ENCODE data around the gene SMARCA4. TPM values are rescaled to one million over a fixed set of nuclear protein-coding genes. Genes with fewer than 3 reads are reported as not detected.
"Not testable (repeated sequence)": the region's sequence is repeated elsewhere in the genome, so short reads cannot be mapped to it uniquely, and the experiment has no call there.

SMARCA4 gene
- total RNA-seq, 1 experiment from 2014 or later = 261 TPM

- no peaks in the 10 kb centered on the region for H3K27me3 ChIP-seq (ENCODE audit: insufficient read depth, low read length)
- no peak overlapping the region for H2BK5ac ChIP-seq (ENCODE audit: insufficient read length, low read length)
- peak overlapping the region; percentile 80 to 91 (median 91) for H3K27ac Mint-ChIP-seq
- no CpG with 5 or more reads among the region's 10 CpGs for WGBS (ENCODE audit: extremely low coverage, insufficient read length, low lambda C conversion rate)
- H3K9me3 ChIP-seq (ENCODE audit: control insufficient read depth, low read depth, low read length) = no peaks in the 10 kb centered on the region
- H2BK120ac ChIP-seq (ENCODE audit: low read depth, low read length, poor library complexity, severe bottlenecking) = no peak overlapping the region
- H4K20me1 ChIP-seq (ENCODE audit: control insufficient read depth, insufficient read depth, insufficient read length) = no peaks in the 10 kb centered on the region
- peaks cover 20 to 30% of the 10 kb centered on the region in 2 experiments for H3K4me1 Mint-ChIP-seq
- no peak overlapping the region for H3K14ac ChIP-seq (ENCODE audit: insufficient read depth, low read length)
- no peak overlapping the region for H3K23ac ChIP-seq (ENCODE audit: insufficient read length, low read depth, low read length)
- DNase-seq = no peak
- peaks cover 54 to 80% (median 74%) of the 10 kb centered on the region in 3 experiments; a peak in 6 of 7 replicates for H3K36me3 Mint-ChIP-seq (ENCODE audit: insufficient read depth in 1 of 3, low read depth in 3 of 3)
- H3K4me2 ChIP-seq (ENCODE audit: insufficient read depth, insufficient read length, low read length) = no peak overlapping the region
- peaks cover 6% of the 10 kb centered on the region for H3K23me2 ChIP-seq (ENCODE audit: insufficient read length, low read depth, low read length, poor library complexity, severe bottlenecking)
- H3K9me3 Mint-ChIP-seq = no peaks in the 10 kb centered on the region
- H2BK20ac ChIP-seq (ENCODE audit: low read depth, low read length, poor library complexity, severe bottlenecking) = no peak overlapping the region
- no peaks in the 10 kb centered on the region for H3K27me3 Mint-ChIP-seq (ENCODE audit: low read depth)
- no peak overlapping the region for H3K56ac ChIP-seq (ENCODE audit: insufficient read length, low read depth, low read length)
- no peak for TF ChIP-seq CTCF (conservative IDR thresholded peaks at IDR 0.05)
- H3T11ph ChIP-seq (ENCODE audit: low read length) = no peak overlapping the region
- H3K4ac ChIP-seq (ENCODE audit: low read depth, low read length) = no peak overlapping the region
- H2BK12ac ChIP-seq (ENCODE audit: insufficient read length, low read depth, low read length) = no peak overlapping the region
- H4K5ac ChIP-seq (ENCODE audit: insufficient read length, low read depth, low read length) = peak overlapping the region; percentile 78
- peak overlapping the region in 1 of 2 experiments; percentile 38; a peak in 3 of 5 replicates for H3K4me3 Mint-ChIP-seq
- no peak overlapping the region for H2BK15ac ChIP-seq (ENCODE audit: low read depth, low read length)
- no peak overlapping the region for H3K18ac ChIP-seq (ENCODE audit: insufficient read length, low read depth, low read length)
- H3K27ac ChIP-seq (ENCODE audit: insufficient read length, low read depth, low read length) = no peak overlapping the region
- H3K79me1 ChIP-seq (ENCODE audit: insufficient read depth, low read depth, low read length, poor library complexity, severe bottlenecking) = peaks cover 7% of the 10 kb centered on the region
- H2AFZ ChIP-seq (ENCODE audit: low read length) = no peak overlapping the region
- H3K9ac ChIP-seq (ENCODE audit: extremely low read depth, insufficient read length, low read length) = no peak overlapping the region
- H3K79me2 ChIP-seq (ENCODE audit: insufficient read depth, low read length) = peaks cover 62% of the 10 kb centered on the region
- peaks cover 7% of the 10 kb centered on the region; the same call in 1 of the 2 replicates for H3K4me1 ChIP-seq (ENCODE audit: insufficient read depth, low read length)
- no peak overlapping the region for H2AK5ac ChIP-seq (ENCODE audit: insufficient read length, low read length)
- no peak overlapping the region for H4K8ac ChIP-seq (replicated peaks; ENCODE audit: insufficient read length, low read depth, low read length)
- H4K91ac ChIP-seq (ENCODE audit: insufficient read length, low read depth, low read length) = no peak overlapping the region
These were observed 135.5 kb downstream of the SMARCA4 start for GRCh38 chr19:11096210-11096841.

- H3K27ac ChIP-seq (ENCODE audit: insufficient read length, low read depth, low read length); H3K9ac ChIP-seq (ENCODE audit: extremely low read depth, insufficient read length, low read length); H3K4me2 ChIP-seq (ENCODE audit: insufficient read depth, insufficient read length, low read length); H3K23ac ChIP-seq (ENCODE audit: insufficient read length, low read depth, low read length); H4K91ac ChIP-seq (ENCODE audit: insufficient read length, low read depth, low read length); H4K20me1 ChIP-seq (ENCODE audit: control insufficient read depth, insufficient read depth, insufficient read length); H2AK5ac ChIP-seq (ENCODE audit: insufficient read length, low read length); H2BK15ac ChIP-seq (ENCODE audit: low read depth, low read length); H3K9me3 Mint-ChIP-seq; H3K27me3 Mint-ChIP-seq (ENCODE audit: low read depth); H3T11ph ChIP-seq (ENCODE audit: low read length); H3K4me1 ChIP-seq (ENCODE audit: insufficient read depth, low read length); H3K4me3 Mint-ChIP-seq; H2BK120ac ChIP-seq (ENCODE audit: low read depth, low read length, poor library complexity, severe bottlenecking); H2BK5ac ChIP-seq (ENCODE audit: insufficient read length, low read length); H3K27me3 ChIP-seq (ENCODE audit: insufficient read depth, low read length); H2BK12ac ChIP-seq (ENCODE audit: insufficient read length, low read depth, low read length); H2BK20ac ChIP-seq (ENCODE audit: low read depth, low read length, poor library complexity, severe bottlenecking); H3K14ac ChIP-seq (ENCODE audit: insufficient read depth, low read length); H3K9me3 ChIP-seq (ENCODE audit: control insufficient read depth, low read depth, low read length); H3K23me2 ChIP-seq (ENCODE audit: insufficient read length, low read depth, low read length, poor library complexity, severe bottlenecking); H4K5ac ChIP-seq (ENCODE audit: insufficient read length, low read depth, low read length); H2AFZ ChIP-seq (ENCODE audit: low read length); H3K18ac ChIP-seq (ENCODE audit: insufficient read length, low read depth, low read length); H4K8ac ChIP-seq (replicated peaks; ENCODE audit: insufficient read length, low read depth, low read length); DNase-seq; H3K56ac ChIP-seq (ENCODE audit: insufficient read length, low read depth, low read length); H3K79me1 ChIP-seq (ENCODE audit: insufficient read depth, low read depth, low read length, poor library complexity, severe bottlenecking); H3K4ac ChIP-seq (ENCODE audit: low read depth, low read length): not testable (repeated sequence)
- Mint-ChIP-seq H3K27ac (peak overlapping the region in 1 of 3 experiments; percentile 49; a peak in 2 of 7 replicates), H3K36me3 (ENCODE audit: insufficient read depth in 1 of 3, low read depth in 3 of 3) (peaks cover 50 to 80% (median 76%) of the 10 kb centered on the region in 3 experiments; a peak in 6 of 7 replicates), H3K4me1 (peaks cover 12 to 20% of the 10 kb centered on the region in 2 experiments; a peak in 3 of 4 replicates)
- no CpG with 5 or more reads among the region's 6 CpGs for whole genome bisulfite sequencing (ENCODE audit: extremely low coverage, insufficient read length, low lambda C conversion rate)
- peaks cover 52% of the 10 kb centered on the region for H3K79me2 ChIP-seq (ENCODE audit: insufficient read depth, low read length)
These were observed 136.5 kb downstream of the SMARCA4 start for GRCh38 chr19:11097367-11097766.
